K562 (cell line): ENCODE results near the gene MRPL2. TPM values are rescaled to one million over a fixed set of nuclear protein-coding genes. Genes with fewer than 3 reads are reported as not detected.

ENCODE experiments used
- ATF7 ChIP-seq: fragments of 450-650 bp; IDR thresholded peaks from 2 replicates; pipeline ENCODE4 v1.7.1; 2014; ENCODE audit warnings: mild to moderate bottlenecking, moderate library complexity
- CBX2 ChIP-seq: fragments of 200-600 bp; sonication (generic); IDR thresholded peaks from one replicate; pipeline ENCODE4 v1.6.1; 2012; ENCODE audit warnings: mild to moderate bottlenecking, low read length, inconsistent platforms; ENCODE audit not compliant: insufficient read depth, poor library complexity, severe bottlenecking
- CREB1 ChIP-seq, 2 experiments: sonication (generic) in 1 of 2; formaldehyde crosslinking in 1 of 2; IDR thresholded peaks; 2 replicates each; pipeline versions ENCODE4 v1.6.1 to v1.8.0; 2012 to 2022; ENCODE audit warnings: inconsistent platforms in 1 of 2, mild to moderate bottlenecking in 1 of 2, missing genetic modification reagents in 1 of 2, moderate library complexity in 1 of 2
- HNRNPL ChIP-seq: fragments of 200-400 bp; formaldehyde crosslinking; IDR thresholded peaks from 2 replicates; pipeline ENCODE4 v1.6.1; 2017; ENCODE audit warnings: low read depth, mild to moderate bottlenecking, low read length
- HNRNPUL1 ChIP-seq: fragments of 200-400 bp; formaldehyde crosslinking; IDR thresholded peaks from 2 replicates; pipeline ENCODE4 v1.6.1; 2017; ENCODE audit warnings: low read length
- KAT7 ChIP-seq: sonication (generic); formaldehyde crosslinking; IDR thresholded peaks from 2 replicates; pipeline ENCODE4 v1.8.0; 2022; ENCODE audit warnings: missing genetic modification reagents, mild to moderate bottlenecking, borderline replicate concordance
- MEF2A ChIP-seq: IDR thresholded peaks from 2 replicates; pipeline ENCODE4 v1.6.1; 2011; ENCODE audit warnings: low read depth, mild to moderate bottlenecking, low read length, moderate library complexity; ENCODE audit not compliant: control insufficient read depth
- OTX1 ChIP-seq: fragments of 450-650 bp; formaldehyde crosslinking; IDR thresholded peaks from 2 replicates; pipeline ENCODE4 v1.4.0; 2022; ENCODE audit warnings: mild to moderate bottlenecking
- PCBP1 ChIP-seq: fragments of 200-400 bp; formaldehyde crosslinking; IDR thresholded peaks from 2 replicates; pipeline ENCODE4 v1.6.1; 2018; ENCODE audit warnings: mild to moderate bottlenecking, low read depth, low read length; ENCODE audit not compliant: poor library complexity, severe bottlenecking
- PTBP1 ChIP-seq: fragments of 200-400 bp; formaldehyde crosslinking; IDR thresholded peaks from 2 replicates; pipeline ENCODE4 v1.6.1; 2017; ENCODE audit warnings: low read depth, low read length
- SAFB ChIP-seq: fragments of 200-400 bp; formaldehyde crosslinking; IDR thresholded peaks from 2 replicates; pipeline ENCODE4 v1.6.1; 2017; ENCODE audit warnings: low read depth, low read length, borderline replicate concordance
- SMARCB1 ChIP-seq: IDR thresholded peaks from 2 replicates; pipeline ENCODE4 v1.6.1; 2011; ENCODE audit warnings: improper control_type of control experiment, low read depth; ENCODE audit not compliant: insufficient read length
- SMARCE1 ChIP-seq: fragments of 450-650 bp; IDR thresholded peaks from 2 replicates; pipeline ENCODE4 v1.7.1; 2016; ENCODE audit warnings: mild to moderate bottlenecking
- TAF1 ChIP-seq: IDR thresholded peaks from 2 replicates; pipeline ENCODE4 v1.6.1; 2011; ENCODE audit warnings: mild to moderate bottlenecking, low read length, moderate library complexity; ENCODE audit not compliant: insufficient read depth, control insufficient read depth, severe bottlenecking; ENCODE audit errors: extremely low read depth
- TOE1 ChIP-seq, 2 experiments: fragments of 450-650 bp in 1 of 2; sonication (generic) in 1 of 2; formaldehyde crosslinking in 1 of 2; IDR thresholded peaks; 2 replicates each; pipeline versions ENCODE4 v1.7.1 to v1.8.0; 2016 to 2022; ENCODE audit warnings: borderline replicate concordance in 2 of 2, mild to moderate bottlenecking in 2 of 2, antibody characterized with exemption in 1 of 2, inconsistent platforms in 1 of 2, low read depth in 1 of 2, missing genetic modification reagents in 1 of 2, moderate library complexity in 1 of 2
- ZNF134 ChIP-seq: fragments of 250-450 bp; sonication (Bioruptor Pico); conservative IDR thresholded peaks from 2 replicates; pipeline ENCODE4 v1.4.0; 2020
- ZNF274 ChIP-seq: IDR thresholded peaks from 2 replicates; pipeline ENCODE4 v1.6.1; 2011; ENCODE audit warnings: low read depth, mild to moderate bottlenecking, low read length, moderate library complexity, borderline replicate concordance
- ZNF311 ChIP-seq: fragments of 250-450 bp; sonication (Bioruptor Pico); IDR thresholded peaks from 2 replicates; pipeline ENCODE4 v1.4.0; 2020; ENCODE audit warnings: mild to moderate bottlenecking, moderate library complexity
- ZNF77 ChIP-seq: fragments of 250-450 bp; sonication (Bioruptor Pico); IDR thresholded peaks from 2 replicates; pipeline ENCODE4 v1.5.0; 2020
- polyA plus RNA-seq, 8 experiments: library from polyadenylated mRNA; depleted of rRNA in 4 of 8; stranded (reverse) in 5 of 8; unstranded in 3 of 8; fragments of >200 nt; fragmentation: Nextera tagmentation in 2 of 8; fragmentation: Illumina TruSeq in 1 of 8; extraction: Ambion mirVana in 2 of 8; extraction: Trizol in 1 of 8; gene quantifications; 2 replicates each; pipeline versions ENCODE4 v1.2.1 to v1.2.3, GENCODE V29; 2011 to 2014; ENCODE audit warnings: inconsistent platforms in 1 of 8, missing spikeins in 1 of 8
- total RNA-seq, 7 experiments: library from RNA; depleted of rRNA in 6 of 7; stranded (reverse); fragments of >200 nt in 6 of 7; fragmentation: Illumina TruSeq in 2 of 7; extraction: Trizol in 2 of 7; gene quantifications; 2 replicates each; pipeline versions ENCODE4 v1.2.1 to v1.2.3, GENCODE V29; 2011 to 2021; ENCODE audit warnings: low replicate concordance in 1 of 7
- TF ChIP-seq, protein P1 (sequence below): fragments of 450-650 bp; formaldehyde crosslinking; IDR thresholded peaks from 2 replicates; pipeline ENCODE4 v1.4.0; 2022; ENCODE audit warnings: mild to moderate bottlenecking, moderate library complexity
- TF ChIP-seq, protein P2 (sequence below): fragments of 250-450 bp; sonication (Bioruptor Pico); IDR thresholded peaks from 2 replicates; pipeline ENCODE4 v1.5.1; 2021; ENCODE audit warnings: mild to moderate bottlenecking
- TF ChIP-seq, protein P3 (sequence below): fragments of 200-800 bp; sonication (Bioruptor generic); IDR thresholded peaks from 2 replicates; pipeline ENCODE4 v1.6.1; 2017; ENCODE audit warnings: missing genetic modification characterization, missing compliant biosample characterization

MRPL2 gene
- total and polyA plus RNA-seq, 9 of the 15 experiments (the other 6 are each of a cell fraction or from before 2014, with no cell fraction given): 63.1 to 262 (median 121) TPM

DNA sequence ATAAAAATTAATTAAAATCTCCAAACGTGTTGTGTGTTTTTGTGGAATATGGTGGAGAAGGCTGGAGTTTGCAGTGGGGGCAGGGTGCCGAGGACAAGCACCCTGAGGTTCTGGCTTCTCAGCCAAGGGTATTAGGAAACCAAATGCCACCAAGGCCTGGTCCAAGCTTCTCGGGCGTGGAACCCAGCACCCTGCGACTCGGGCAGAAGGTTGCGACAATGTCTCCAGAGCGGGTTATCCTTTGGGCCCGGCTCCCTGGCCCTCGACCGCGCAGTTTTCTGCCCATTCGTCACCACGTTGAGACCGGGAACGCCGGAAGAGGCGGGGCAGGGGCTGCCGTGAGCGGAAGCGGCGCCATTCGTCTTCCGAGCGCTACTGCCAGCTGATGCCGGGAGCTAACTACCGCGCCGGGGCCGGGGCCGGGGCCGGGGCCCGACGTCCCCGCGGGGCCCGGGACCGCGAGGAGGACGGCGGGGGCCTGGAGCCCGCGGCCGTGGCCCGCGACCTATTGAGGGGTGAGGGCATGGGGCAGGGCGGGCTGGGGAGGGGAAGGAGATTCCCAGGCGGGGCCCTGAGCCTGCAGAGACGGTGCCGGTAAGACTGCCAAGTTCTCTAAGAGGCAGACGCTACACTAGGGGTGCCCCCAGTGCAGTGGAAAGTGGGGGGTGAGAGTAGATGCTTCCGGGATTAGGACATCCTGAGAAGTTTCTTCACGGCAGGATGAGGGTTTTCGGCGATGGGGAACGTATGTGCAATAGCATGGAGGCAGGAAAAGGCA, 37.8 kb downstream of the MRPL2 start, which contains the start of gene RRP36 (continued):
- TF ChIP-seq, protein P1, sequence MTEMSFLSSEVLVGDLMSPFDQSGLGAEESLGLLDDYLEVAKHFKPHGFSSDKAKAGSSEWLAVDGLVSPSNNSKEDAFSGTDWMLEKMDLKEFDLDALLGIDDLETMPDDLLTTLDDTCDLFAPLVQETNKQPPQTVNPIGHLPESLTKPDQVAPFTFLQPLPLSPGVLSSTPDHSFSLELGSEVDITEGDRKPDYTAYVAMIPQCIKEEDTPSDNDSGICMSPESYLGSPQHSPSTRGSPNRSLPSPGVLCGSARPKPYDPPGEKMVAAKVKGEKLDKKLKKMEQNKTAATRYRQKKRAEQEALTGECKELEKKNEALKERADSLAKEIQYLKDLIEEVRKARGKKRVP: no peak
- TF ChIP-seq KAT7 (CRISPR knock-in tag) (no peak), SMARCE1 (0 out of 2 replicates have a peak, but pooled peaks have one; percentile 9), SAFB (no peak), OTX1 (CRISPR knock-in tag) (no peak), CBX2 (no peak), TOE1 (IDR thresholded peaks at IDR 0.05; ENCODE audit: borderline replicate concordance) (0 out of 2 replicates have a peak, but pooled peaks have one; percentile 34), TOE1 (CRISPR knock-in tag; IDR thresholded peaks at IDR 0.05; ENCODE audit: borderline replicate concordance, low read depth) (no peak), CREB1 (IDR thresholded peaks at IDR 0.05) (no peak; the same call in 1 of the 2 replicates), CREB1 (CRISPR knock-in tag; IDR thresholded peaks at IDR 0.05) (no peak; the same call in 1 of the 2 replicates), MEF2A (no peak), ZNF77 (CRISPR knock-in tag) (no peak), ZNF134 (no peak), TAF1 (peak; percentile 85), ZNF311 (CRISPR knock-in tag) (no peak), PCBP1 (peak; percentile 23), PTBP1 (no peak), ATF7 (peak; percentile 62; the same call in 1 of the 2 replicates), SMARCB1 (no peak), HNRNPUL1 (no peak), HNRNPL (no peak), ZNF274 (no peak)
- TF ChIP-seq, protein P2, sequence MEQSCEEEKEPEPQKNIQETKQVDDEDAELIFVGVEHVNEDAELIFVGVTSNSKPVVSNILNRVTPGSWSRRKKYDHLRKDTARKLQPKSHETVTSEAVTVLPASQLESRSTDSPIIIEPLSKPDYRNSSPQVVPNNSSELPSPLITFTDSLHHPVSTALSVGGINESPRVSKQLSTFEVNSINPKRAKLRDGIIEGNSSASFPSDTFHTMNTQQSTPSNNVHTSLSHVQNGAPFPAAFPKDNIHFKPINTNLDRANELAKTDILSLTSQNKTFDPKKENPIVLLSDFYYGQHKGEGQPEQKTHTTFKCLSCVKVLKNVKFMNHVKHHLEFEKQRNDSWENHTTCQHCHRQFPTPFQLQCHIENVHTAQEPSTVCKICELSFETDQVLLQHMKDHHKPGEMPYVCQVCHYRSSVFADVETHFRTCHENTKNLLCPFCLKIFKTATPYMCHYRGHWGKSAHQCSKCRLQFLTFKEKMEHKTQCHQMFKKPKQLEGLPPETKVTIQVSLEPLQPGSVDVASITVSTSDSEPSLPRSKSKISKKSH (CRISPR knock-in tag): 0 out of 2 replicates have a peak, but pooled peaks have one; percentile 22
- TF ChIP-seq, protein P3, sequence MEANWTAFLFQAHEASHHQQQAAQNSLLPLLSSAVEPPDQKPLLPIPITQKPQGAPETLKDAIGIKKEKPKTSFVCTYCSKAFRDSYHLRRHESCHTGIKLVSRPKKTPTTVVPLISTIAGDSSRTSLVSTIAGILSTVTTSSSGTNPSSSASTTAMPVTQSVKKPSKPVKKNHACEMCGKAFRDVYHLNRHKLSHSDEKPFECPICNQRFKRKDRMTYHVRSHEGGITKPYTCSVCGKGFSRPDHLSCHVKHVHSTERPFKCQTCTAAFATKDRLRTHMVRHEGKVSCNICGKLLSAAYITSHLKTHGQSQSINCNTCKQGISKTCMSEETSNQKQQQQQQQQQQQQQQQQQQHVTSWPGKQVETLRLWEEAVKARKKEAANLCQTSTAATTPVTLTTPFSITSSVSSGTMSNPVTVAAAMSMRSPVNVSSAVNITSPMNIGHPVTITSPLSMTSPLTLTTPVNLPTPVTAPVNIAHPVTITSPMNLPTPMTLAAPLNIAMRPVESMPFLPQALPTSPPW (CRISPR knock-in tag): peak; percentile 53
